MM.1S (cell line): Measurements from ENCODE around the gene CDCA8.

Experiments
- DNase-seq: peaks from one replicate; pipeline ENCODE4 v3.0.0-alpha.2; 2015
- H2AFZ ChIP-seq: fragments of 300-600 bp; sonication (generic); 2 replicates; pipeline ENCODE4 v1.6.0; 2016; ENCODE audit warnings: antibody characterized with exemption, low read length
- H3F3A ChIP-seq: fragments of 300-600 bp; sonication (generic); 2 replicates; pipeline ENCODE4 v1.6.1; 2016; ENCODE audit warnings: mild to moderate bottlenecking, antibody characterized with exemption, low read length, moderate library complexity, mixed read lengths; ENCODE audit not compliant: insufficient read depth
- H3K27ac ChIP-seq: fragments of 300-600 bp; sonication (generic); 2 replicates; pipeline ENCODE4 v1.5.1; 2016; ENCODE audit warnings: mild to moderate bottlenecking, low read length
- H3K27me3 ChIP-seq: fragments of 300-600 bp; sonication (generic); replicated peaks from 2 replicates; pipeline ENCODE4 v1.6.0; 2016; ENCODE audit warnings: low read length; ENCODE audit not compliant: insufficient read depth
- H3K36me3 ChIP-seq: fragments of 300-600 bp; sonication (generic); replicated peaks from 2 replicates; pipeline ENCODE4 v1.6.1; 2016; ENCODE audit warnings: mild to moderate bottlenecking, low read length, mixed read lengths; ENCODE audit not compliant: insufficient read depth
- H3K4me1 ChIP-seq: fragments of 300-600 bp; sonication (generic); 2 replicates; pipeline ENCODE4 v1.6.1; 2016; ENCODE audit warnings: low read length, mixed read lengths
- H3K4me2 ChIP-seq: fragments of 300-600 bp; sonication (generic); 2 replicates; pipeline ENCODE4 v1.6.0; 2016; ENCODE audit warnings: low read depth, low read length
- H3K4me3 ChIP-seq: fragments of 300-600 bp; sonication (generic); 2 replicates; pipeline ENCODE4 v1.5.1; 2016; ENCODE audit warnings: low read length, mixed read lengths
- H3K79me2 ChIP-seq: fragments of 300-600 bp; sonication (generic); 2 replicates; pipeline ENCODE4 v1.6.1; 2016; ENCODE audit warnings: mixed run types, low read length, mixed read lengths
- H3K9ac ChIP-seq: fragments of 300-600 bp; sonication (generic); 2 replicates; pipeline ENCODE4 v1.6.1; 2016; ENCODE audit warnings: low read length, mixed read lengths
- H3K9me2 ChIP-seq: fragments of 300-600 bp; sonication (generic); replicated peaks from 2 replicates; pipeline ENCODE4 v1.6.1; 2016; ENCODE audit warnings: mild to moderate bottlenecking, low read length, mixed read lengths; ENCODE audit not compliant: insufficient read depth
- H3K9me3 ChIP-seq: fragments of 300-600 bp; sonication (generic); replicated peaks from 2 replicates; pipeline ENCODE4 v1.6.1; 2016; ENCODE audit warnings: mild to moderate bottlenecking, low read length, mixed read lengths; ENCODE audit not compliant: insufficient read depth
- H4K20me1 ChIP-seq: fragments of 300-600 bp; sonication (generic); 2 replicates; pipeline ENCODE4 v1.6.1; 2016; ENCODE audit warnings: mild to moderate bottlenecking, low read length, moderate library complexity, mixed read lengths; ENCODE audit not compliant: insufficient read depth
- EZH2 ChIP-seq: fragments of 300-600 bp; sonication (generic); optimal IDR thresholded peaks from 2 replicates; pipeline ENCODE3; 2017; ENCODE audit warnings: low read depth, mild to moderate bottlenecking, antibody characterized with exemption, low read length, mixed read lengths
- EZH2phosphoT487 ChIP-seq: fragments of 300-600 bp; sonication (generic); IDR thresholded peaks from 2 replicates; pipeline ENCODE4 v1.6.1; 2018; ENCODE audit warnings: antibody characterized with exemption, low read length
- TF ChIP-seq, protein P1 (sequence below): fragments of 300-600 bp; sonication (generic); IDR thresholded peaks from 2 replicates; pipeline ENCODE4 v1.5.1; 2016; ENCODE audit warnings: antibody characterized with exemption, low read length, mixed read lengths

Gene CDCA8

DNA sequence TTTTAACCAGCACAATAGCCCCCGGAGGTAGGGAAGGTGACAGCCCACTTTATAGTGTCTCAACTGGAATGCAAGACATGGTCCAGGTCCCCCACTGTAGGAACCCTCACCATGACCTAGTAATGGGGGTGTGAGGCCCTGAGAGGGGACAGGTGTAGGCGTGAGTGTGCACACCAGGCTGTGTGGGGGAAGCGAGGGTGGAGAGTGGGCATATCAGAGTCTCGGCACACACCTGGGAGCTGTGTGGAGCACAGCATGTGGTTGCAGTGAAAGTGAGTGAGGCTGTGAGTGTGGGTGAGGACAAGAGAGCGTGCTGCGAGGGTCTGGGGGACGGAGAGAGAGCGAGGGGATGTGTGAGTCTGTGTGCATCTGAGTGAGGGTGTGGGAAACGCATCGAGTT is 40.5 kb upstream of the CDCA8 start:
- H3K36me3 ChIP-seq: no peaks in the 10 kb centered on the region
- H3F3A ChIP-seq: no peaks in the 10 kb centered on the region
- no peak overlapping the region for H3K27ac ChIP-seq
- H3K27me3 ChIP-seq: no peaks in the 10 kb centered on the region
- no peaks in the 10 kb centered on the region for H3K9me3 ChIP-seq
- H4K20me1 ChIP-seq: no peaks in the 10 kb centered on the region
- H3K4me1 ChIP-seq: no peaks in the 10 kb centered on the region
- no peak overlapping the region for H3K4me2 ChIP-seq
- no peak overlapping the region for H2AFZ ChIP-seq
- DNase-seq: no peak
- no peaks in the 10 kb centered on the region for H3K79me2 ChIP-seq
- TF ChIP-seq EZH2phosphoT487: no peak
- H3K9ac ChIP-seq: no peak overlapping the region
- no peak overlapping the region for H3K4me3 ChIP-seq
- H3K9me2 ChIP-seq: no peaks in the 10 kb centered on the region

DNA sequence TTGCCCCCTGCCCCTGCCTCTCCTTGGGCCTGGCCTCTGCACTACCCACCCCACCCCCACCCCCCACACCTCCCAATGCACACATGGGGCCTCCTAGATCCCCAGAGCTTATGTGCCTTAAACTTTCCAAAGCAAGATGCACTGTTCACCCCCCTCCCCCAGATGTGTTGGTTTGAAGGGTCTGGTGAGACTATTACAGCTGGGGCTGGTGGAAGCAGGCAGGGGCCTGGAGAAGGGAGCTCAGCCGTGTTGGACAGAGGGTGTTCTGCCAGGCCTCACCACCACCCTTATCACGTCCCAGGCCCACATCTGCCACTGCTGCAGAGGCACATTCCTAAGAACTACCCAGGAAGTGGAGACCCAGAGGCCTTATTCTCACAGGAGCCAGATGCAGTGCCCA is 39.3 kb upstream of the CDCA8 start:
- H3K36me3 ChIP-seq: no peaks in the 10 kb centered on the region
- H3K27me3 ChIP-seq: no peaks in the 10 kb centered on the region
- H3K27ac ChIP-seq: no peak overlapping the region
- no peaks in the 10 kb centered on the region for H3F3A ChIP-seq
- no peaks in the 10 kb centered on the region for H3K9me3 ChIP-seq
- no peak overlapping the region for H3K4me2 ChIP-seq
- no peaks in the 10 kb centered on the region for H3K4me1 ChIP-seq
- H3K4me3 ChIP-seq: no peak overlapping the region
- no peak overlapping the region for H3K9ac ChIP-seq
- H3K79me2 ChIP-seq: no peaks in the 10 kb centered on the region
- DNase-seq: no peak
- no peaks in the 10 kb centered on the region for H3K9me2 ChIP-seq
- H2AFZ ChIP-seq: no peak overlapping the region
- H4K20me1 ChIP-seq: no peaks in the 10 kb centered on the region
- TF ChIP-seq EZH2phosphoT487 (no peak), EZH2 (no peak)
- TF ChIP-seq, protein P1, sequence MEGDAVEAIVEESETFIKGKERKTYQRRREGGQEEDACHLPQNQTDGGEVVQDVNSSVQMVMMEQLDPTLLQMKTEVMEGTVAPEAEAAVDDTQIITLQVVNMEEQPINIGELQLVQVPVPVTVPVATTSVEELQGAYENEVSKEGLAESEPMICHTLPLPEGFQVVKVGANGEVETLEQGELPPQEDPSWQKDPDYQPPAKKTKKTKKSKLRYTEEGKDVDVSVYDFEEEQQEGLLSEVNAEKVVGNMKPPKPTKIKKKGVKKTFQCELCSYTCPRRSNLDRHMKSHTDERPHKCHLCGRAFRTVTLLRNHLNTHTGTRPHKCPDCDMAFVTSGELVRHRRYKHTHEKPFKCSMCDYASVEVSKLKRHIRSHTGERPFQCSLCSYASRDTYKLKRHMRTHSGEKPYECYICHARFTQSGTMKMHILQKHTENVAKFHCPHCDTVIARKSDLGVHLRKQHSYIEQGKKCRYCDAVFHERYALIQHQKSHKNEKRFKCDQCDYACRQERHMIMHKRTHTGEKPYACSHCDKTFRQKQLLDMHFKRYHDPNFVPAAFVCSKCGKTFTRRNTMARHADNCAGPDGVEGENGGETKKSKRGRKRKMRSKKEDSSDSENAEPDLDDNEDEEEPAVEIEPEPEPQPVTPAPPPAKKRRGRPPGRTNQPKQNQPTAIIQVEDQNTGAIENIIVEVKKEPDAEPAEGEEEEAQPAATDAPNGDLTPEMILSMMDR: no peak

DNA sequence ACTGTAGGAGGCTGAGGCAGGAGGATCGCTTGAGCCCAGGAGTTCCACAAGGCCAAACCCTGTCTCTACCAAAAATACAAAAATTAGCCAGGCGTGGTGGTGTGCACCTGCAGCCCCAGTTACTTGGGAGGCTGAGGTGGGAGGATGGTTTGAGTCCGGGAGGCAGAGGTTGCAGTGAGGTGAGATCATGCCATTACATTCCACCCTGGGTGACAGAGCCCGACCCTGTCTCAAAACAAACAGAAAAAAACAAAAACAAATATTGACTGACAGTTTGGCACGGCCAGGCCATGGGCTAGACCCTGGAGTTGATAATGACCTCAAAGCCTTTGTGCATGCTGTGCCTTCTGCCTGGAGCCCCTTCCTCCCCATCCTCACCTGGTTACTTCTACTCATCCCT is 38.4 kb upstream of the CDCA8 start:
- Histone ChIP-seq H3K27ac (no peak overlapping the region), H3K4me3 (no peak overlapping the region), H3K9me2 (no peaks in the 10 kb centered on the region), H3K36me3 (no peaks in the 10 kb centered on the region), H3K4me2 (no peak overlapping the region), H4K20me1 (no peaks in the 10 kb centered on the region), H3F3A (no peaks in the 10 kb centered on the region), H3K4me1 (no peaks in the 10 kb centered on the region), H3K9ac (no peak overlapping the region), H2AFZ (no peak overlapping the region), H3K79me2 (no peaks in the 10 kb centered on the region), H3K9me3 (no peaks in the 10 kb centered on the region), H3K27me3 (no peaks in the 10 kb centered on the region)
- TF ChIP-seq, protein P1: no peak
- no peak for TF ChIP-seq EZH2
- TF ChIP-seq EZH2phosphoT487: no peak
- no peak for DNase-seq

DNA sequence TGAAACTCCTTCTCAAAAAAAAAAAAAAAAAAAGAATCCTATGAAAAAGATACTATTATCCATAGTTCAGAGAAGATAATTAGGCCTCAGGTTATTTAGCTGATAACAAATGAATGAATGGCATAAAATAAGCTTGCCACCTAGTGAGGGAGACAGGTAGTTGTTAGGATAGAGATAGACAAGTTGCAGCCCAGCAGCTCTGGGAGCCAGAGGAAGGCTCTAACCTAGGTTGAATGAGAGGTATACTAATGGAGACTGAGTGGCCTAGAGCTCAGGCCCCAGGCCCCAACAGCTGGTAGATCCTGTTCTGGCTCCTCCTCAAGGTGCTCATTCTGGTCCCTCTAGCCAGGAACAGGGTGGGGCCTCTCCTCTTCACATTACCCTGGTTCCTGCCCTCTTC is 37.0 kb upstream of the CDCA8 start:
- H3K79me2 ChIP-seq: no peaks in the 10 kb centered on the region
- TF ChIP-seq, protein P1: no peak
- TF ChIP-seq EZH2phosphoT487 (no peak), EZH2 (no peak)
- no peak overlapping the region for H3K27ac ChIP-seq
- no peaks in the 10 kb centered on the region for H3K9me3 ChIP-seq
- no peaks in the 10 kb centered on the region for H3F3A ChIP-seq
- H3K36me3 ChIP-seq: no peaks in the 10 kb centered on the region
- no peaks in the 10 kb centered on the region for H3K9me2 ChIP-seq
- H3K27me3 ChIP-seq: no peaks in the 10 kb centered on the region
- no peak overlapping the region for H3K4me2 ChIP-seq
- no peaks in the 10 kb centered on the region for H3K4me1 ChIP-seq
- no peak for DNase-seq
- no peak overlapping the region for H3K4me3 ChIP-seq
- no peak overlapping the region for H3K9ac ChIP-seq
- H2AFZ ChIP-seq: no peak overlapping the region
- H4K20me1 ChIP-seq: no peaks in the 10 kb centered on the region
